HepG2 (cell line): Measurements from ENCODE around the gene NSMCE4A. TPM values are rescaled to one million over a fixed set of nuclear protein-coding genes. Genes with fewer than 3 reads are reported as not detected.
"Not testable (repeated sequence)": the region's sequence is repeated elsewhere in the genome, so short reads cannot be mapped to it uniquely, and the experiment has no call there.

ENCODE experiments used
- ARNT2 ChIP-seq: sonication (generic); formaldehyde crosslinking; IDR thresholded peaks from 2 replicates; pipeline ENCODE4 v1.8.0; 2022; ENCODE audit warnings: mild to moderate bottlenecking, low read depth, missing genetic modification reagents, moderate library complexity
- KLF16 ChIP-seq, 2 experiments: sonication (generic) in 1 of 2; formaldehyde crosslinking in 1 of 2; IDR thresholded peaks; 2 replicates each; pipeline versions ENCODE4 v1.6.1 to v1.8.0; 2016 to 2023; ENCODE audit warnings: missing genetic modification reagents in 2 of 2, missing compliant biosample characterization in 1 of 2
- MAZ ChIP-seq, 2 experiments: sonication (generic) in 1 of 2; formaldehyde crosslinking in 1 of 2; IDR thresholded peaks; 2 replicates each; pipeline versions ENCODE4 v1.5.0 to v1.6.1; 2012 to 2020; ENCODE audit warnings: low read depth in 2 of 2, mild to moderate bottlenecking in 2 of 2, borderline replicate concordance in 1 of 2, improper control_type of control experiment in 1 of 2, low read length in 1 of 2, missing genetic modification reagents in 1 of 2, moderate library complexity in 1 of 2
- MIXL1 ChIP-seq: IDR thresholded peaks from 2 replicates; pipeline ENCODE4 v1.6.1; 2016
- NFIC ChIP-seq: IDR thresholded peaks from 2 replicates; pipeline ENCODE4 v1.6.1; 2012; ENCODE audit warnings: mild to moderate bottlenecking, low read length, inconsistent platforms
- PITX1 ChIP-seq: sonication (generic); formaldehyde crosslinking; IDR thresholded peaks from 2 replicates; pipeline ENCODE4 v1.5.1; 2020; ENCODE audit warnings: mild to moderate bottlenecking, missing genetic modification reagents
- POLR2A ChIP-seq, 2 experiments: IDR thresholded peaks; 2 replicates each; pipeline ENCODE4 v1.6.1; 2011; ENCODE audit warnings: low read depth in 2 of 2, low read length in 2 of 2, mild to moderate bottlenecking in 1 of 2, moderate library complexity in 1 of 2; ENCODE audit not compliant: insufficient read depth in 1 of 2
- REPIN1 ChIP-seq: sonication (generic); formaldehyde crosslinking; IDR thresholded peaks from 2 replicates; pipeline ENCODE4 v1.8.0; 2022; ENCODE audit warnings: missing genetic modification reagents, low read depth, mild to moderate bottlenecking, borderline replicate concordance
- SNAPC2 ChIP-seq: sonication (generic); formaldehyde crosslinking; IDR thresholded peaks from 2 replicates; pipeline ENCODE4 v1.8.1; 2022; ENCODE audit warnings: mild to moderate bottlenecking, missing genetic modification reagents
- TAF1 ChIP-seq: sonication (generic); formaldehyde crosslinking; IDR thresholded peaks from 2 replicates; pipeline ENCODE4 v1.4.0; 2020; ENCODE audit warnings: missing genetic modification reagents
- TCF12 ChIP-seq, 2 experiments: fragments of 450-650 bp in 1 of 2; sonication (generic) in 1 of 2; formaldehyde crosslinking in 1 of 2; IDR thresholded peaks; 2 replicates each; pipeline versions ENCODE4 v1.6.1 to v1.8.0; 2017 to 2022; ENCODE audit warnings: antibody characterized with exemption in 1 of 2, mild to moderate bottlenecking in 1 of 2, missing genetic modification reagents in 1 of 2, moderate library complexity in 1 of 2
- TCF7 ChIP-seq: sonication (generic); IDR thresholded peaks from 2 replicates; pipeline ENCODE4 v1.6.1; 2016; ENCODE audit warnings: antibody characterized with exemption, low read depth
- ZEB1 ChIP-seq: IDR thresholded peaks from 2 replicates; pipeline ENCODE4 v1.6.1; 2012; ENCODE audit warnings: mild to moderate bottlenecking, low read depth, inconsistent platforms; ENCODE audit not compliant: insufficient replicate concordance
- ZNF350 ChIP-seq: sonication (generic); formaldehyde crosslinking; IDR thresholded peaks from 2 replicates; pipeline ENCODE4 v1.4.0; 2020; ENCODE audit warnings: mild to moderate bottlenecking, low read depth, missing genetic modification reagents, borderline replicate concordance
- ZNF615 ChIP-seq: sonication (generic); formaldehyde crosslinking; IDR thresholded peaks from 2 replicates; pipeline ENCODE4 v1.5.0; 2020; ENCODE audit warnings: mild to moderate bottlenecking, missing genetic modification reagents, borderline replicate concordance
- ZNF772 ChIP-seq: sonication (generic); formaldehyde crosslinking; IDR thresholded peaks from 2 replicates; pipeline ENCODE4 v1.5.0; 2020; ENCODE audit warnings: mild to moderate bottlenecking, missing genetic modification reagents
- polyA plus RNA-seq, 8 experiments: library from polyadenylated mRNA; depleted of rRNA in 3 of 8; stranded (reverse) in 7 of 8; unstranded in 1 of 8; fragments of >200 nt; fragmentation: Illumina TruSeq in 4 of 8; extraction: Trizol in 4 of 8; gene quantifications; 2 replicates each; pipeline versions ENCODE4 v1.2.1 to v1.2.3, GENCODE V29; 2011 to 2016; ENCODE audit warnings: low read depth in 4 of 8, missing spikeins in 1 of 8, mixed read lengths in 1 of 8; ENCODE audit not compliant: insufficient read depth in 1 of 8
- total RNA-seq, 5 experiments: library from RNA; depleted of rRNA; stranded (reverse); fragments of >200 nt; fragmentation: Illumina TruSeq; extraction: Trizol; gene quantifications; 2 replicates each; pipeline ENCODE4 v1.2.3, GENCODE V29; 2016; ENCODE audit warnings: low read depth in 1 of 5
- TF ChIP-seq, protein P1 (sequence below): IDR thresholded peaks from 2 replicates; pipeline ENCODE4 v1.6.1; 2018; ENCODE audit warnings: missing genetic modification reagents, mild to moderate bottlenecking, missing compliant biosample characterization
- TF ChIP-seq, protein P2 (sequence below): sonication (generic); formaldehyde crosslinking; IDR thresholded peaks from 2 replicates; pipeline ENCODE4 v1.8.1; 2022; ENCODE audit warnings: mild to moderate bottlenecking, missing genetic modification reagents
- TF ChIP-seq, protein P3 (sequence below): sonication (generic); formaldehyde crosslinking; IDR thresholded peaks from 2 replicates; pipeline ENCODE4 v1.8.1; 2023; ENCODE audit warnings: mild to moderate bottlenecking, moderate library complexity, missing genetic modification reagents
- TF ChIP-seq, protein P4 (sequence below): sonication (generic); formaldehyde crosslinking; conservative IDR thresholded peaks from 2 replicates; pipeline ENCODE4 v1.4.0; 2020; ENCODE audit warnings: mild to moderate bottlenecking, missing genetic modification reagents, moderate library complexity

Gene NSMCE4A
- total and polyA plus RNA-seq, 2 of the 13 experiments (the other 11 are each of a cell fraction or from before 2014, with no cell fraction given): 61.1 to 91.6 TPM

DNA sequence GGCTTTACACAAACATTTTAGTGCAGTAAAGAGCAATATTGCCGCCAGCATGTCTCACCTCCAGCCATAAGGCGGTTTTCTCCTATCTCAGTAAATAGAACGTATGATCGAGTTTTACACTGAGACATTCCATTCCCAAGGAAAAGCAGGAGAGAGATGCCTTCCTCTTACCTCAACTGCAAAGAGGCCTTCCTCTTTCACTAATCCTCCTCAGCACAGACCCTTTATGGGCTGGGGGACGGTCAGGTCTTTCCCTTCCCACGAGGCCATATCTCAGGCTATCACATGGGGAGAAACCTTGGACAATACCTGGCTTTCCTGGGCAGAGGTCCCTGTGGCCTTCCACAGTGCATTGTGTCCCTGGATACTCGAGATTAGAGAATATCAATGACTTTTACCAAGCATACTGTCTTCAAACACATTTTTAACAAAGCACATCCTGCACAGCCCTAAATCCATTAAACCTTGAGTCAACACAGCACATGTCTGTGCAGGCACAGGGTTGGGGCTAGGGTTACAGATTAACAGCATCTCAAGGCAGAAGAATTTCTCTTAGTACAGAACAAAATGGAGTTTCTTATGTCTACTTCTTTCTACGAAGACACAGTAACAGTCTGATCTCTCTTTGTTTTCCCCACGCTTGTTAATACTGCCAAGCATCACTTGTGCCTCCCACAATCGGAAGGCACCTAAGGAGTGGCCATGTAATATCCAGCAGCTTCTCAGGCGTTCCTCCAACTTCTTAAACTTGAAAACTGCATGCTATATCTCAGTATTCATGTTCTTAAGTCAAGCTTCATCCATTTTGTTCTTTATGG, 44.5 kb downstream of the NSMCE4A start (continued):
- peak; percentile 67; the same call in 1 of the 2 replicates for TF ChIP-seq ARNT2 (CRISPR knock-in tag)
- TF ChIP-seq PITX1 (CRISPR knock-in tag): peak; percentile 95
- TF ChIP-seq, protein P1, sequence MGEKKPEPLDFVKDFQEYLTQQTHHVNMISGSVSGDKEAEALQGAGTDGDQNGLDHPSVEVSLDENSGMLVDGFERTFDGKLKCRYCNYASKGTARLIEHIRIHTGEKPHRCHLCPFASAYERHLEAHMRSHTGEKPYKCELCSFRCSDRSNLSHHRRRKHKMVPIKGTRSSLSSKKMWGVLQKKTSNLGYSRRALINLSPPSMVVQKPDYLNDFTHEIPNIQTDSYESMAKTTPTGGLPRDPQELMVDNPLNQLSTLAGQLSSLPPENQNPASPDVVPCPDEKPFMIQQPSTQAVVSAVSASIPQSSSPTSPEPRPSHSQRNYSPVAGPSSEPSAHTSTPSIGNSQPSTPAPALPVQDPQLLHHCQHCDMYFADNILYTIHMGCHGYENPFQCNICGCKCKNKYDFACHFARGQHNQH (CRISPR knock-in tag): 0 out of 2 replicates have a peak, but pooled peaks have one; percentile 27
- TF ChIP-seq, protein P2, sequence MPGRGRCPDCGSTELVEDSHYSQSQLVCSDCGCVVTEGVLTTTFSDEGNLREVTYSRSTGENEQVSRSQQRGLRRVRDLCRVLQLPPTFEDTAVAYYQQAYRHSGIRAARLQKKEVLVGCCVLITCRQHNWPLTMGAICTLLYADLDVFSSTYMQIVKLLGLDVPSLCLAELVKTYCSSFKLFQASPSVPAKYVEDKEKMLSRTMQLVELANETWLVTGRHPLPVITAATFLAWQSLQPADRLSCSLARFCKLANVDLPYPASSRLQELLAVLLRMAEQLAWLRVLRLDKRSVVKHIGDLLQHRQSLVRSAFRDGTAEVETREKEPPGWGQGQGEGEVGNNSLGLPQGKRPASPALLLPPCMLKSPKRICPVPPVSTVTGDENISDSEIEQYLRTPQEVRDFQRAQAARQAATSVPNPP (CRISPR knock-in tag): 0 out of 2 replicates have a peak, but pooled peaks have one; percentile 45
- TF ChIP-seq, protein P3, sequence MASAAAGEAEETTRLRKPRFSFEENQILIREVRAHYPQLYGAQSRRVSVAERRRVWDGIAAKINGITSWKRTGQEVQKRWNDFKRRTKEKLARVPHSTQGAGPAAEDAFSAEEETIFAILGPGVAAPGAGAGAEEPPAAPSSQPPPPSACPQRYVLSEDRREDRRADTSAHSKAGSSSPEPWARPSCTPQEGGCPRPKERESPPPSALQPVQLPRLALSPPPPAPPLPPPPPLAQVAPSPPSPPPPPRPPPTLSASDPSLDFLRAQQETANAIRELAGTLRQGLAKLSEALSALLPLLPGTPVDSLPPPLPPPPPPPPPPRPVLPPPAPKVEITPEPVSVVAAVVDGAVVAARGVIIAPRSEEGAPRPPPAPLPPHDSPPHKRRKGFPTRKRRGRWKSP (CRISPR knock-in tag): peak; percentile 55; the same call in 1 of the 2 replicates
- TF ChIP-seq, protein P4, sequence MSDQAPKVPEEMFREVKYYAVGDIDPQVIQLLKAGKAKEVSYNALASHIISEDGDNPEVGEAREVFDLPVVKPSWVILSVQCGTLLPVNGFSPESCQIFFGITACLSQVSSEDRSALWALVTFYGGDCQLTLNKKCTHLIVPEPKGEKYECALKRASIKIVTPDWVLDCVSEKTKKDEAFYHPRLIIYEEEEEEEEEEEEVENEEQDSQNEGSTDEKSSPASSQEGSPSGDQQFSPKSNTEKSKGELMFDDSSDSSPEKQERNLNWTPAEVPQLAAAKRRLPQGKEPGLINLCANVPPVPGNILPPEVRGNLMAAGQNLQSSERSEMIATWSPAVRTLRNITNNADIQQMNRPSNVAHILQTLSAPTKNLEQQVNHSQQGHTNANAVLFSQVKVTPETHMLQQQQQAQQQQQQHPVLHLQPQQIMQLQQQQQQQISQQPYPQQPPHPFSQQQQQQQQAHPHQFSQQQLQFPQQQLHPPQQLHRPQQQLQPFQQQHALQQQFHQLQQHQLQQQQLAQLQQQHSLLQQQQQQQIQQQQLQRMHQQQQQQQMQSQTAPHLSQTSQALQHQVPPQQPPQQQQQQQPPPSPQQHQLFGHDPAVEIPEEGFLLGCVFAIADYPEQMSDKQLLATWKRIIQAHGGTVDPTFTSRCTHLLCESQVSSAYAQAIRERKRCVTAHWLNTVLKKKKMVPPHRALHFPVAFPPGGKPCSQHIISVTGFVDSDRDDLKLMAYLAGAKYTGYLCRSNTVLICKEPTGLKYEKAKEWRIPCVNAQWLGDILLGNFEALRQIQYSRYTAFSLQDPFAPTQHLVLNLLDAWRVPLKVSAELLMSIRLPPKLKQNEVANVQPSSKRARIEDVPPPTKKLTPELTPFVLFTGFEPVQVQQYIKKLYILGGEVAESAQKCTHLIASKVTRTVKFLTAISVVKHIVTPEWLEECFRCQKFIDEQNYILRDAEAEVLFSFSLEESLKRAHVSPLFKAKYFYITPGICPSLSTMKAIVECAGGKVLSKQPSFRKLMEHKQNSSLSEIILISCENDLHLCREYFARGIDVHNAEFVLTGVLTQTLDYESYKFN (CRISPR knock-in tag): peak; percentile 76
- not testable (repeated sequence) for TF ChIP-seq MAZ (IDR thresholded peaks at IDR 0.05; ENCODE audit: borderline replicate concordance, low read depth, low read length); TCF12 (IDR thresholded peaks at IDR 0.05)
- 0 out of 2 replicates have a peak, but pooled peaks have one; percentile 8 for TF ChIP-seq MAZ (CRISPR knock-in tag; IDR thresholded peaks at IDR 0.05; ENCODE audit: low read depth)
- peak; percentile 61; the same call in 1 of the 2 replicates for TF ChIP-seq REPIN1 (CRISPR knock-in tag)
- TF ChIP-seq TCF12 (CRISPR knock-in tag; IDR thresholded peaks at IDR 0.05): peak; percentile 65; the same call in 1 of the 2 replicates
- TF ChIP-seq TAF1 (CRISPR knock-in tag): peak; percentile 25; the same call in 1 of the 2 replicates
- 0 out of 2 replicates have a peak, but pooled peaks have one; percentile 15 for TF ChIP-seq NFIC
- 0 out of 2 replicates have a peak, but pooled peaks have one; percentile 27 for TF ChIP-seq TCF7
- peak; percentile 47 for TF ChIP-seq ZEB1
- peak; percentile 50; the same call in 1 of the 2 replicates for TF ChIP-seq ZNF772 (CRISPR knock-in tag)
- TF ChIP-seq SNAPC2 (CRISPR knock-in tag): 0 out of 2 replicates have a peak, but pooled peaks have one; percentile 26
- TF ChIP-seq ZNF615 (CRISPR knock-in tag): peak; percentile 63; the same call in 1 of the 2 replicates
- peak; percentile 38 to 50; a peak in 3 of 4 replicates for TF ChIP-seq POLR2A (IDR thresholded peaks at IDR 0.05; ENCODE audit: insufficient read depth in 1 of 2, low read depth in 2 of 2, low read length in 2 of 2)
- TF ChIP-seq MIXL1 (CRISPR knock-in tag): 0 out of 2 replicates have a peak, but pooled peaks have one; percentile 26
- TF ChIP-seq KLF16 (CRISPR knock-in tag; IDR thresholded peaks at IDR 0.05): peak in 1 of 2 experiments; percentile 11; a peak in 1 of 4 replicates
- 0 out of 2 replicates have a peak, but pooled peaks have one; percentile 23 for TF ChIP-seq ZNF350 (CRISPR knock-in tag)
